GM12801 (cell line): ENCODE results near the gene SUSD1.

ENCODE experiments used
- TF ChIP-seq, protein P1 (sequence below): IDR thresholded peaks from one replicate; pipeline ENCODE4 v1.5.1; 2011; ENCODE audit warnings: control low read depth; ENCODE audit not compliant: insufficient read length; ENCODE audit errors: extremely low read depth

The SUSD1 gene

DNA sequence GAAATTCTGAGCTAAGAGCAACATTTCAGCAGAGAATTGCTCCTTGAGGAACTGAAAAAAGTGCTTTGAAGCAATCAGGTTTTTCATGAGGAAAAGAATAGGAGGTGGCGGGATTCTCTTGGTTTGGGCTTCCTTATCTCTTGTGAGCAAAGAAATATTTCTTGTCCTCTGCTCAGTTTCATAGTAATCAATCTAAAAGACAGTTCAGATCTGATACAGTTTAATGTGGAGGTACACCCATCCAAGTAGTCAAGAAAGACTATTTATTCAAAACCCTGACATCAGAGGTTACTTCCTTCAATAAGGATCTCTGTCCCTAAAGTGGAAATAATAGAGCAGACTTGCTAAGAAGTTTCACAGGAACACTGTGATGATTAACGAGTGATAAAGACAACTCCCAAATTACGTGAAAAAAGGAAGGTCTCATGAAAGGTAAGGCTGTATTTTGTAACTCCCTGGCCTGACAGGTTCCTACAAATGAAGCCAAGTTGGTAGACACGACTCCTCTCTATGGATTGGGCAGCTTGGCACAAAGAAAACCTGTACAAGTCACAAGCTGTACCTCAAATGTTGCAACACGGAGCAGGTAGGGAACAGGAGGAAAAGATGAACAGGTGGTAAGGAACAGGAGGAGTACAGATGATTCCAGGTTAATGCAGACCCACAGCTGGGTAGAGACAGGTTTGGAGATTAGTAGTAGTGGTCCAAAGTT, 94.1 kb downstream of the SUSD1 start:
- TF ChIP-seq, protein P1, sequence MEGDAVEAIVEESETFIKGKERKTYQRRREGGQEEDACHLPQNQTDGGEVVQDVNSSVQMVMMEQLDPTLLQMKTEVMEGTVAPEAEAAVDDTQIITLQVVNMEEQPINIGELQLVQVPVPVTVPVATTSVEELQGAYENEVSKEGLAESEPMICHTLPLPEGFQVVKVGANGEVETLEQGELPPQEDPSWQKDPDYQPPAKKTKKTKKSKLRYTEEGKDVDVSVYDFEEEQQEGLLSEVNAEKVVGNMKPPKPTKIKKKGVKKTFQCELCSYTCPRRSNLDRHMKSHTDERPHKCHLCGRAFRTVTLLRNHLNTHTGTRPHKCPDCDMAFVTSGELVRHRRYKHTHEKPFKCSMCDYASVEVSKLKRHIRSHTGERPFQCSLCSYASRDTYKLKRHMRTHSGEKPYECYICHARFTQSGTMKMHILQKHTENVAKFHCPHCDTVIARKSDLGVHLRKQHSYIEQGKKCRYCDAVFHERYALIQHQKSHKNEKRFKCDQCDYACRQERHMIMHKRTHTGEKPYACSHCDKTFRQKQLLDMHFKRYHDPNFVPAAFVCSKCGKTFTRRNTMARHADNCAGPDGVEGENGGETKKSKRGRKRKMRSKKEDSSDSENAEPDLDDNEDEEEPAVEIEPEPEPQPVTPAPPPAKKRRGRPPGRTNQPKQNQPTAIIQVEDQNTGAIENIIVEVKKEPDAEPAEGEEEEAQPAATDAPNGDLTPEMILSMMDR: no peak

DNA sequence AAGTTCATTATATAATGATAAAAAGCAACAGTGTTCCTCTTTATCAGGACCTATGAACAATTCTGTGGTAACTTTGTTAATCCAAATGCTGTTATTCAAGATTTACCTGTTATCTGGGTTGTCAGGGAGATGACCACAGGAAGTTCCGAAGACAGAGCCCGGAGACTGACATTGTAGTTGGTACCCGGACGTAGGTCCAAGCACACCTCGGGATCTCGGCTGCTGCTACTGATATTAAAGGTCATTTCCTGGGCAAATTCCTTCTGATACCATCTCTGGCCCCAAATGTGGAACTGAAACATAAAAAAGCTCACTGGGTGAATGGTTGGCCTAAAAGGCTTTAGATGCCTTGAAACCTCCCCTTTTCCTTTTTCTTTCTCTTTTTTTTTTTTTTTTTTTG, 96.7 kb downstream of the SUSD1 start:
- TF ChIP-seq, protein P1: no peak

- TF ChIP-seq, protein P1: no peak
Measured at GRCh38 chr9:112076814-112077213, 98.3 kb downstream of the SUSD1 start.

DNA sequence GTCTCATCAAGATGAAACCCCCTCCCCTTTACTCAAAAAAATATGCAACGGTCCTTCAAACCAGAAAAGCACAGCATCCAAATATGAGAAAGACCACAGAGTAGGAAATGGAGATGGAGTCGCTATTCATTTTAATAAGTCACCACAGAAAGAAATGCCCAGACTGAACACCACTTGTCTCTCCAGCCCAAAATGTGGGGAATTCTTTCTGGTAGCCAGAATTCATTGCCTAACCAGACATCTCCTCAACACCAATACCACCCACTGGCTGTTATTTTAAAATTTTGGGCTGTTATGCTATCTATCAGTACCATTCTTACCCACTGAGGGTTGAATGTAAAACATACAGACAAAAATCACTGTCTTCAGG, 100.1 kb downstream of the SUSD1 start:
- TF ChIP-seq, protein P1: no peak

- TF ChIP-seq, protein P1: peak; percentile 11
Measured at GRCh38 chr9:112074250-112075008, 100.7 kb downstream of the SUSD1 start.

DNA sequence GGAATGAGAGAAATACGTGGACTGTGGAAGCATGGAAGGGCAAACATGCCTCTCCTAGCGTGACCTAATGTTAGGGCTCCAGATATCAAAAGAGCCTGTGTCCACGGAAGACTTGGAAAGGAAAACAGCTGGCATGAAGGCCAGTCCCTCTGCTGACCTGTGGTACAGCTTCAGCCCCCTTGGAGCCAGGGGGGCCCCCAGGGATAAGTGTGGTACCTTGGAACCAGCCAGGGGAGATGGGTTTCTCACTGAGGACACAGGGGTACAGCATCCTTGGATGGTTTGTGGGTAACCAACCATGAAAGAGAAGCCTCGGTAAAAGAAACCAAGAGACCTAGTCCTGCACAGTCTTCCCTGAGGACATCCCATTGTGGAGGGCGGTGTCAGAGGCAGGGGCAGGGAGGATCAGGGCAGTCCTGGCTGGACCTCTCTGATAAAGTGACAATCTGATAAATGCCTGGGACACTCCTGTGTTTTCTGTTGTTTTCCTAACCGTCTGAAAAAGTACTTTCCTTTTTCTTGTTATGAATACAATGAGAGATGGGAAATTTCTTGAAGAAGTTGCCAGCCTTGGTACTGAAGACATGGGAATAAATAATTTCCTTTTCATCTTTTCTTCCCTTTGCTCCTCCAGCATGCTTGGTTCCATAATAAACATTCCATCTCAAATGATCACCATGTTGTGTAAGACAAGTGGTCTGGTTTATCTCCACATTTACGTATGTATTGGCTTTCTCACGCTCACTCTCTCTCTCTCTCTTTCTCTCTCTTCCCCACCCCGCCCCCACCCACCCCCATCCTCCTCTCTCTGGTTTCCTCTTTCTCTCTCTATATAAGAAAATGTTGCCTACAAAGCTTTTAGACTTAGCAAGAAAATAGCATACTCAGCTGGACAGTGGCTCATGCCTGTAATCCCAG, 102.1 kb downstream of the SUSD1 start:
- TF ChIP-seq, protein P1: no peak
